ENCODE results near the gene ZAR1L. TPM values are rescaled to one million over a fixed set of nuclear protein-coding genes. Genes with fewer than 3 reads are reported as not detected.
A peak's percentile ranks its signal among the peaks of the same experiment; 100 is the strongest.

ZAR1L gene
- total and polyA plus RNA-seq, 4 donors = not detected

GRCh38 chr13:32314271-32315237 is 609 bp downstream of the ZAR1L start (continued):
- no peak for TF ChIP-seq RAD21 (IDR thresholded peaks at IDR 0.05)

- 92% methylated on average over 36 of the region's 36 CpGs for WGBS
- no peaks in the 10 kb centered on the region for H3K9me3 ChIP-seq (ENCODE audit: control insufficient read depth in 4 of 4, low read length in 3 of 4)
- H3K4me3 ChIP-seq (ENCODE audit: low read depth in 1 of 3, low read length in 3 of 3) = no peak overlapping the region
- TF ChIP-seq EGR1 (IDR thresholded peaks at IDR 0.05; ENCODE audit: low read depth in 2 of 2) = no peak
- TF ChIP-seq RAD21 (IDR thresholded peaks at IDR 0.05) = no peak
- H3K4me1 ChIP-seq (ENCODE audit: control insufficient read depth in 4 of 4, insufficient read depth in 4 of 4, low read length in 3 of 4) = peaks cover 2 to 6% (median 5%) of the 10 kb centered on the region in 4 donors
- no peaks in the 10 kb centered on the region for H3K36me3 ChIP-seq (ENCODE audit: control insufficient read depth in 4 of 4, insufficient read depth in 3 of 4, low read depth in 1 of 4, low read length in 3 of 4)
- DNase-seq (ENCODE audit: low spot score) = no peak
- no peak overlapping the region for H3K9ac ChIP-seq (ENCODE audit: low read depth in 1 of 2, low read length in 2 of 2)
- no peaks in the 10 kb centered on the region for H3K27me3 ChIP-seq (ENCODE audit: control insufficient read depth in 4 of 4, insufficient read depth in 4 of 4, low read length in 3 of 4)
- H3K27ac ChIP-seq (ENCODE audit: low read depth in 1 of 2, low read length in 2 of 2) = no peak overlapping the region
Observed at GRCh38 chr13:32311188-32311897, 3.8 kb downstream of the ZAR1L start.

GRCh38 chr13:32310134-32310706 is 4.9 kb downstream of the ZAR1L start:
- Histone ChIP-seq H3K9ac (ENCODE audit: low read depth in 1 of 2, low read length in 2 of 2) (peak overlapping the region in 1 of 2 donors; percentile 50), H3K4me1 (ENCODE audit: control insufficient read depth in 4 of 4, insufficient read depth in 4 of 4, low read length in 3 of 4) (peaks cover 0 to 4% (median 3%) of the 10 kb centered on the region in 4 donors), H3K4me3 (ENCODE audit: low read depth in 1 of 3, low read length in 3 of 3) (peak overlapping the region in 2 of 3 donors; percentile 20 to 25), H3K27me3 (ENCODE audit: control insufficient read depth in 4 of 4, insufficient read depth in 4 of 4, low read length in 3 of 4) (no peaks in the 10 kb centered on the region), H3K36me3 (ENCODE audit: control insufficient read depth in 4 of 4, insufficient read depth in 3 of 4, low read depth in 1 of 4, low read length in 3 of 4) (no peaks in the 10 kb centered on the region), H3K9me3 (ENCODE audit: control insufficient read depth in 4 of 4, low read length in 3 of 4) (no peaks in the 10 kb centered on the region), H3K27ac (ENCODE audit: low read depth in 1 of 2, low read length in 2 of 2) (no peak overlapping the region)
- WGBS = 31% methylated on average over 12 of the region's 12 CpGs
- TF ChIP-seq SP1 (IDR thresholded peaks at IDR 0.05) (no peak), NR2F2 (IDR thresholded peaks at IDR 0.05) (no peak), ZBTB33 (IDR thresholded peaks at IDR 0.05) (peak; percentile 18), GABPA (IDR thresholded peaks at IDR 0.05 in 1 of 2, conservative IDR thresholded peaks at IDR 0.05 in 1 of 2) (no peak), MAX (IDR thresholded peaks at IDR 0.05) (peak; percentile 6), FOXA2 (IDR thresholded peaks at IDR 0.05) (no peak), REST (IDR thresholded peaks at IDR 0.05) (no peak), RAD21 (IDR thresholded peaks at IDR 0.05) (peak; percentile 84 to 89), HNF4G (IDR thresholded peaks at IDR 0.05) (no peak), RXRA (IDR thresholded peaks at IDR 0.05) (peak in 1 of 2 donors; percentile 49), JUND (IDR thresholded peaks at IDR 0.05) (no peak), CTCF (IDR thresholded peaks at IDR 0.05; ENCODE audit: low read depth, low read length, missing input control) (peak; percentile 80), EGR1 (IDR thresholded peaks at IDR 0.05; ENCODE audit: low read depth in 2 of 2) (no peak), ATF3 (IDR thresholded peaks at IDR 0.05) (peak; percentile 14), TAF1 (conservative IDR thresholded peaks at IDR 0.05) (no peak), HNF4A (conservative IDR thresholded peaks at IDR 0.05) (no peak), YY1 (IDR thresholded peaks at IDR 0.05) (peak; percentile 27), FOXA1 (IDR thresholded peaks at IDR 0.05) (no peak)
- no peak for DNase-seq (ENCODE audit: low spot score)
